GM04503 (cell line): ENCODE results near the gene PAN3.
"Not testable (repeated sequence)": the region's sequence is repeated elsewhere in the genome, so short reads cannot be mapped to it uniquely, and the experiment has no call there.

Source experiments
- DNase-seq: peaks from one replicate; pipeline ENCODE4 v3.0.0-alpha.2; 2012; ENCODE audit warnings: low read depth

The PAN3 gene

DNA sequence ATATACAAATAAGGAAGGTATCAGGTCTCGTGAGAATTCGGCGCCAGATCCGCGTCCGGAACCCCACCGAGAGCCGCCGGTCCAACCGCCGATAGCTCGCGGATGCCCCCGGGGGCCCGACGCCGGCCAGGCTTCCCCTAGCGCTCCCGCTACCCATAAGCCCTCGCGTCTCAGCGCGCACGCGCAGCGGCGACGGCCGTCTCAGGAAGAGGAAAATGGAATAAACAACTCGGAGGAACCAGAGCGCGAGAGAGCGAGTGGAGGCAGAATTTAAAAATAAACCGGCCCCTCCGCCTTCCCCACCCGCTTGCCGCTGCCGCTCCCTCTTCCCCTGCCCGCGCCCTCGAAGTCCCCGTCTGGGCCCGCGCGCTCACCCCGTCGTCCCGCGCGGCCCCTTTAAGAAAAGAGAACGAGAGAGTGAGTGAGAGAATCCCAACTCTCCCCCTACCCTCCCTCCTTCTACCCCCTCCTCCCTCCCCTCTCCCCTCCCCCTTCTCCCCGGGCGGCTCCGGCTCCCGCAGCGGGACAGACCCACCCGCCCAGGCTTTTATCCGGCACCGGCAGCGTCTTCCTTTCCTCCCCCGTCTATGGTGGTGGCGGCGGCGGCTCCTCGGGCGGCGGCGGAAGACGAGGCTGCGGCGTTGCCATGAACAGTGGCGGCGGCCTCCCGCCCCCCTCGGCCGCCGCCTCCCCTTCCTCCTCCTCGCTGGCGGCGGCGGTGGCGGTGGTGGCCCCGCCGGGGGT, at the start of gene PAN3:
Gene PAN3 (plus strand): TSS at position 534 of the 744 bp plus-strand sequence. CDS start 113 bp downstream, at position 647.
- peak; percentile 36 for DNase-seq

DNA sequence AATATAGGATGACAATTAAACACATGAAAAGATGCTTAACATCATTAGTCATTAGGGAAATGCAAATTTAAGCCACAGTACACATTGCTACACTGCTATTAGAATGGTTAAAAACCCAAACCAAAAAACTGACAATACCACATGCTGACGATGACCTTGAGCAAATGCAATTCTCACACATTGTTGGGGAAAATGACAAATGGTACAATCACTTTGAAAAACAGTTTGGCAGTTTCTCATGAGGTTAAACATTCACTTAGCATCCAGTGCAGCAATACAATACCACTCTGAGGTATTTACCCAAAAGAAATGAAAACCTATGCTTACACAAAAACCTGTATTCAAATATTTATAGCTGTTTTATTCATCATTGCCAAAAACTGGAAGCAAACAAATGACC, 49.3 kb upstream of the PAN3 start:
- DNase-seq: no peak

DNA sequence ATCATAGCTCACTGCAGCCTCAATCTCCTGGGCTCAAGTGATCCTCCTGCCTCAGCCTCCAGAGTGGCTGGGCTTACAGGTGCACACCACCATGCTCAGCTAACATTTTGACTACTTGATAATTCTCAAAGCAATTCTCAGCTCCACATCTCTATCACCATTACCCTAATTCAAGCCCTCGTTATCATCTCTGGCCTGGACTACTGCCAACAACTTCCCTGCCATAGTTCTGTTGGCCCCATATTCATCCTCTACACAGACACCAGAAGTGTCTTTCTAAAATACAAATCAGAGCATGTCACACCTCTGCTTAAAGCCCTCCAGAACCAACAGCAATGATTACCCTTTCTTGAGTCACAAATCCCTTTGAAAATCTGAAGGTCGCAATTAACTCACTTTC, 45.9 kb upstream of the PAN3 start:
- DNase-seq: no peak

DNA sequence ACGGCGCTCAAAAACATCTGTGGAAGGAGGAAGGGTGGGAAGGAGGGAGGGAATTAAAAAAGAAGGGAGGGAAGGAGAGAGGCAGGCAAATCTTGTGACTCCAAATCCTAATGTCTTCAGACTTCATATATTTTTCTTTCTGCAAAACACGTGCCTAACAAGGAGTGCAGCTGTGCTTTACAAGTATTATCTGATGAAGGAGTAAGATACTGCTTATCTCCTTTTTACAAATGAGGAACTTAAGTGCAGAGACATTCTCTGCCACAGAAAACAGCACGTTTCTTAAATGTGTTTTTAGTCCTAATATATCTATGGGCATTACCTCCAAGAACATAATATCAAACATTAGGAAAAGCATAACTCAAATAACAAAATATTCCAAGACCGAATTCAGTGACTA, 44.5 kb upstream of the PAN3 start:
- DNase-seq: no peak

DNA sequence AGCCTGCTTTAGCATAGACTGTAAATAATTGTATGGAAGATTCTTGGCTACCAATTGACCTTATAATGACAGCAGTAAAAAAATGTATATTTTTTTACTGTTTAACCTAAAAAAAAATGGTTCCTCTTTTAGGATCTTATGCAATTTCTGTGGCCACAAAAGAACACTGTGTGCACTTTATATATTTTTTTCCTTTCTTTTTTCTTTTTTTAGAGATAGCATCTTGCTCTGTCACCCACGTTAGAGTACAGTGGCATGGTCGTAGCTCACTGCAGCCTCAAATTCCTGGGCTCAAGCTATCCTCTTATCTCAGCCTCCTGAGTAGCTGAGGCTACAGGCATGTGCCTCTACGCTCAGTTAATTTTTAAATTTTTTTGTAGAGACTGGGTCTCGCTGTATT, 44.0 kb upstream of the PAN3 start:
- no peak for DNase-seq

- DNase-seq: no peak
These were observed 40.8 kb upstream of the PAN3 start for GRCh38 chr13:28097503-28097902.

GRCh38 chr13:28099396-28100149, 38.8 kb upstream of the PAN3 start:
- DNase-seq: no peak

DNA sequence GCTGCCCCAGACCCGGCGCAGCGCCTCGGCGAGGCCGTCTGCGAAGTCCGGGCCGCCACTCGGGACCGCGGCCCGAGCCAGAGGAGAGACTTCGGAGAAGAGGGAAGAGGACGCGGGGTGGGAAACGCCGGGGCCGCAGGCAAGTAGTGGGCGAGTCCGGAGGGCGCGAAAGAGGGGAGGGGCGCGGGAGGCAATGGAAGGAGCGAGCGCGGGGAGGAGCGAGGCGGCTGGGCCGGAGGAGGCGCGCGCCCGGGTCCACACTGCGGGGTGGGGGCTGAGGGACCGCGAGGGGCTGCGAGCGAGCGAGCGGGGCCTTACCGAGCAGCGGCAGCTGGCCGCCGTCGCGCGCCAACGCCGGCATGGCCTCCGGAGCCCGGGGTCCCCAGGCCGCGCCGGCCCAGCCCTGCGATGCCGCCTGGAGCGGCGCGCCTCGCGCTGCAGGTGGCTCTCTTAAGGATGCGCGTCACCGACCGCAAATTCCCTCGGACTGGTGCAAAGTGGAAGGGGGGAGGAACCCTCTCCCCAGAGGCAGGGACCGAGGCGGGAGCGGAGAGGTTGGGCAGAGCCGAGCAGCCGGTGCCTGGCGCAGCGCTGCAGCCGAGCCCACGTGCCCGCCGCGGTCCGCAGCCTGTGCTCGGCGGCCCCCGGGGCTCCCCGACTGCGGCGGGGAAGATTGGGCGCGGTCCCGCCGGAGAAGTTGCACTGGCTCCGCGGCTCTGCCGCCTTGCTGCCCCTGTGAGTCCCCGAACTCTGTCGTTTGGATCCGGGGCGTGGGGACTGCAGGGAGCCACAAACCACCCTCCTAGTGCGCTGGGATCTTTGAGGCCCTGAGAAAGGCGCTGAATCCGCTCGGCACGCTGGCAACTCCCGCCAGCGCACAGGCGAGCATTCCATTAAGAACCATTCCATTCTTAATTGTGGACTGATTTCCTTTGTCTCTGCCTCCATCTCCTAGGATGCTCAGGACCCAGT, 37.9 kb upstream of the PAN3 start, which contains the start of gene FLT3:
Gene FLT3 (minus strand): TSS at position 427 of the 972 bp plus-strand sequence. CDS start 66 bp downstream, at position 361.
- no peak for DNase-seq

GRCh38 chr13:28101886-28102285, 36.5 kb upstream of the PAN3 start:
- not testable (repeated sequence) for DNase-seq

DNA sequence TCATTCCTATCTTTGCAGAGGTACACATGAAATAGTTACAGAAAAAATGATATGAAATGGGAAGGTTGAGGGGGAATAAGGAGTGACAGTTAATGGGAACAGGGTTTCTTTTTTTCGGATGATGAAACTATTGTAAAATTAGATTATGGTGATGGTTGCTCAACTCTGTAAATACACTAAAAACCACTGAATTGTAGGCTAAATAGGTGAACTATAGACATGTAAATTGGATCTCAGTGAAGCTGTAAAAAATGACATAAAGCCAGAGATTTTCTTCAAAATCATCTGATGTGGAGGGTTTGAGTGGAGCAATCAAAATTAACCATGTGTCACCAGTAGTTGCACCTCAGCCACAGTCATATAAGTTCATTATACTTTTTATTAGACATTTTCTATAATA, 31.4 kb upstream of the PAN3 start:
- DNase-seq: no peak

DNA sequence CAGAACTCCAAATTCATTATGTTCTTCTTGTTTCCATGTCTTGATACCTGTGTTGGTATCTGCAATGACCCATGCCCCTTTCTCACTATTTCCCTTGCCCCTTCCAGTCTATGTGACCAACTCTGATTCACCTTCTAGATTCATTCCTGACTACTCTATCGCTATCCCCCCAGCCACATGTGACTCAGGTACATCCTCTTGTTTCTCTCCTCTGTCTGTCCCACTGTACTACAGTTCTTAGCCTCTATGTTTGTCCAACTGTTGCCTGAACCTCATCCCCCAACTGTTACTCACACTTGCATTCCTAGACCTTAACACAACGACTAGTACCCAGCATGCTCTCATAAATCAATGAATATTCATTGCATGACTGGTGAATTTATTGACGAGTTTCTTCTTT, 27.9 kb upstream of the PAN3 start:
- no peak for DNase-seq

DNA sequence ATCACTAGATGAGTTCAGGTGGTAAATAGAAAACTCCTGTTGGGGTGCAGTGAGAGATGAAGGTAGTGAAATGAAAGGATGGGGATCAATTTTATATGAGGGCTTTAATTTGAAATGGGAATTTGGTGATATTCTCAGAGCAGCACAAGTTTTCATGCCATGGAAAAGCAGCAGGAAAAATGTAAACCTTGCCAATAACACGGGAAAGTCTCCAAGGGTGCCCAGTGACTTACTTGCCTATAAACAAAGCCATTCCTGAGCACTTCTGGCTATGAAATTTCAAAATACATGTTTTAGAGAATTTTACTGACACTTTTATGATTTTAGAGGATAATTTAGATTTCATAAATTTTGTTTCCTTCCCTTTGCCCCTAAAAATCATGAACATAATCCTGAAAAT, 21.6 kb upstream of the PAN3 start:
- no peak for DNase-seq

GRCh38 chr13:28117689-28118377, 20.5 kb upstream of the PAN3 start:
- no peak for DNase-seq

DNA sequence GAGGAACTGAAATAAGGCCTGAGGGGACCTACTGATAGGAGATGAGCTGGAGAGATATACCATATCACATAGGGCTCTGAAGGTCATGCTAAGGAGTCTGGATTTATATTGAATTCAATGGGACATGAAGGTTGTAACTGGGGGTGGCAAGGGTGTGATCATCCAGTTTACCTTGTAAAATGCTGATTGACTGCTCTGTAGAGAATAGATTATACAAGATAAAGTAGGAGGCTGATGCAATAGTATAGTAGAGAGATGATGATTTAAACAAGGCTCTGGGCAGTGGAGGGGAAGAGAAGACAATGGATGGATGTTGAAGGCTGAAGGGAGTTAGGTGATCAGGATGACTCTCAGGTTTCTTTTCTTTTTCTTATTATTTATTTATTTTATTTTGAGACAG, 18.0 kb upstream of the PAN3 start:
- no peak for DNase-seq

DNA sequence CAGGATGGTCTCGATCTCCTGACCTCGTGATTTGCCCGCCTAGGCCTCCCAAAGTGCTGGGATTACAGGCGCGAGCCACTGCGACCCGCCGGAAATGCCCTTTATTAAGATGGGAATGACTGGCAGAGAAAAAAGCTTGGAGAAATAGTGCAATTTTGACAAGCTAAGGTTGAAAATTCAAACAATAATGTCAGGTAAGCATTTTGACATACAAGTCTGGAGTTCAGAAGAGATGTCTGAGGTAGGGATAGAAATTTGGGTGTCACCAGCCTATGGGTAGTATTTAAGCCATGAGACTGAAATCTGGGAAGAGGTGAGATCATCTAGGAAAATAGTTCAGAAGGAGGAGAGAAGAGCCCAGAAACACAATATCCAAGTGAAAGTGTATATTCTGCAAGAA, 17.1 kb upstream of the PAN3 start:
- DNase-seq: no peak

DNA sequence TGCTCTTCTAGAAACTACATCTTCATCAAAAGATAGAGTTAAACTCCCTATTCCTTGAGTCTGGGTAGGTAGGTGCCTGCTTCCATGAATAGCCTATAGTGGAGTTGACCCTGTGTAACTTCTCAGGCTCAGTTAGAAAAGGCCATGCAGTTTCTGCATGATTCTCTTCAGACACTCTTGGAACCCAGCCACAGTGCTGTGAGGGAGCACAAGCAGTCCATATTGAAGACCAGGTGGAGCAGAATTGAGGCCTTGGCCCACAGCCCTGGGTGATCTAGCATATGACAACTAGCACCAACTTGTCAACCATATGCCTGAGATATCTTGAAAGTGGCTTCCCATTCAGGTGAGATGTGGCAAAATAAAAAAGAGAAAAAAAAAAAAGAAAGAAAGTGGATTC, 10.3 kb upstream of the PAN3 start:
- no peak for DNase-seq

DNA sequence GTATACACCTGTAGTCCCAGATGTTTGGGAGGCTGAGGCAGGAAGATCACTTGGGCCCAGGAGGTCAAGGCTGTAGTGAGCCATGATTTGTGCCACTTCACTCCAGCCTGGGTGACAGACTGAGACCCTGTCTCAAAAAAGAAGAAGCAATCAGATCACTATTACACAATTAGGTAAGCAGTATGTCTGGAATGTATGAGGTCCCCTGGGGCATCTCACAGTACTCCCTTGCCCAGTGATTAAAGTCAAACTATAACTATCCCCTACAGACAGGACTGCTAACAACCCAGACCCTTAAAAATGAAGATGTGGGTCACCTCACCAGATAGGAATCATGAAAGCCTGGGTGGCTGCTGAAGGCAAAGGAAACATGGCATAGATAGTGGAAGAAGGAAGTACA, 9.4 kb upstream of the PAN3 start:
- no peak for DNase-seq

DNA sequence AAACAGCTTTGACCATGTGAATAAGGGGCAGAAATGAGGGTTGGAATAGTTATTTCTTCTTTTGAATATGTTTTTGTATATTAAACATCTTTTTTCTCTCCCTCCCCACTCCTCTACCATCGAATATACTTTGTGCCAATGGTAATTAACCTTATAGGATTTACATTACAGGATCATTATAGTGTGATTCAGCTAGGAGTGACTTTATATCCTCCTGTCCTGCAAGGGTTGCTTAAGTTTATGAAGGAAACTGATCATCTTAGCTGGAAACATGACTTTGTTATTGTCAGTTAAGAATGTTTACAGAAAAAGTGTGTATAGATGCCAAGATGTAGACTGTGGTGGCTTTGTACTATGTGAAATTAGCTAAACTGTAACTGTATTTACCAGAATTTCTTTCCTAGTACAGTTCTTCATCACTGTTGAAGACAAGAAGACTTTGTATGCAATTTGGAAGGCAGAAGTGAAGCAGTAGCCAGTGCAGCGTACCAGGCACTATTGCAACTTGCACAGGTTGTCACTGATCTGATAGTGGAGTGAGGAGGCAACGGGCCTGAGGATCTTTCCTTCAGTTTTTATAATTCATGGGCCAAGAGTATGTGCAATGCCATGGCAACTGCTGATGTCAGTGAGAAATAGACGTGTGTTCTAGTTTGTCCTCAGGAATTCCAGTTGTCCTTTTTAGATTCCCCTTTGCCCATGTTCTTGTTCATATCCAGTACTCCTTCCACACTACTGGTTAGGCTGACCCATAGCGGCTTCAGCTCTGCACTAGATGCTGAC, 8.2 kb upstream of the PAN3 start:
- DNase-seq: no peak

- DNase-seq: no peak
These were observed 6.7 kb upstream of the PAN3 start for GRCh38 chr13:28131646-28132045.

GRCh38 chr13:28136916-28137315, 1.4 kb upstream of the PAN3 start:
- no peak for DNase-seq

GRCh38 chr13:28137596-28137995, 749 bp upstream of the PAN3 start:
- DNase-seq: no peak
